Activated T-cell treated with anti-CD3 and anti-CD28 coated beads, Interleukin-2, amount 50 U/mL, for 1 hour (primary cell): Measurements from ENCODE around the gene POLR3GL.
"Not testable (repeated sequence)": the region's sequence is repeated elsewhere in the genome, so short reads cannot be mapped to it uniquely, and the experiment has no call there.

Experiments
- DNase-seq: peaks from one replicate; pipeline ENCODE4 v3.0.0-alpha.2; 2020

POLR3GL gene, protein sequence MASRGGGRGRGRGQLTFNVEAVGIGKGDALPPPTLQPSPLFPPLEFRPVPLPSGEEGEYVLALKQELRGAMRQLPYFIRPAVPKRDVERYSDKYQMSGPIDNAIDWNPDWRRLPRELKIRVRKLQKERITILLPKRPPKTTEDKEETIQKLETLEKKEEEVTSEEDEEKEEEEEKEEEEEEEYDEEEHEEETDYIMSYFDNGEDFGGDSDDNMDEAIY

DNA sequence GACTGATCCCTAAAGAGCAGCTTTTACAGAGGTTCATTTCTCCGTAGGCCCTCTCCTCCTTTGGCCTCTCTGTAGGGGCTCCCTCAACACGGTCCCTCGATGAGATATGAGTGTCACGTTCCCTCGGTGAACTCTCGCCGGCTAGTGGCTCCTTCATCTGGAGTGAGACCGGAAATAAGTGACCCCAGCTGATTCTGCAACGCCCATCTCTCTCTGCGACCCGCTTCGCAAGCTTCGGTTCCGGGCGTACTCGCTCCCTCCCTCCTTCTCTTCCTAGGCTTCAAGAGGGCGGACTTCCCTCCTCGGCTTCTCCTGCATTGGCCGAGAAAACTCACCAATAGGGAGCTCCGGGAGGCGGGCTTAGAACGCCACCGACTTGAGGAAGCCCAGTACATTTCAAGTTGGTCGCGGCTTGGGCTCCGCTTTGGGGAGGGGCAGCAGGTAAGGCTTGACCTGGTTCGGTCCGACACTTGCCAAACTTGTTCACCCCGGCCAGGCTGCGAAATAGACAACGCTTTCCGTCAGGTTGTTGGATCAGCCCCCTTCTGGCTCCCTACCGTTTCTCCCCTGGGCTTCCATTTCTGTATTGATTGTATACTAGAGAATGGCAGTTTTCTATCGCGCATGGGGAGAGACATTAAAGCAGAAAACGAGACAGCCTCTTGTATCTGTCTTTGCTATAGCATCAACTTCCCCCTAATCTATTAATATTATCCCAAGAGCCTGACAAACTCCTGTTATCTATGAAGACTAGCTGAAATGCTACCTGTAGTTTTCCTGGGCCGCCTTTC lies at the start of gene POLR3GL, which contains the start of gene ANKRD34A:
Gene POLR3GL, plus strand, starts transcription at position 363 of the 791 bp plus-strand sequence. CDS start 10,176 bp downstream, outside the sequence.
Gene ANKRD34A, minus strand, starts transcription at position 248 of the 791 bp plus-strand sequence. CDS start 2,816 bp downstream, outside the sequence.
- DNase-seq: peak; percentile 88

DNA sequence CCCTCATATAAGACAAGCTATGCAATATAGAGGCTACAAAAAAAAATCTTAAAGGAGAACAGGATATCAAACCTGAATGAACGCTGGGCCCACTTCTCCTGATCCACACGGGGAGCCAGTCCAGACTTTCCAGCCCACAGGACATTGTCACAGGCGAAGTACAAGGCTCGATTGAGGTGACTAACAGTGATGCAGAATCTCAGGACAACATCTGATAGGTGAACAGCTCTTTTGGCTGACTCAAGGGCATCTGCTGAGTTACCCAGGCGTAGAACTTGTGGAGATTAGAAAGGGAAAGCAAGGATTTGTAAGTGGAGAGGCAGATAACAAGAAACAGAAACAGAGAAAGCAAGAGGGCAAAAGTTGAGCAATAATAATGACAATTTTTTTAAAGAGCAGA lies 47.7 kb upstream of the POLR3GL start:
- DNase-seq: no peak

DNA sequence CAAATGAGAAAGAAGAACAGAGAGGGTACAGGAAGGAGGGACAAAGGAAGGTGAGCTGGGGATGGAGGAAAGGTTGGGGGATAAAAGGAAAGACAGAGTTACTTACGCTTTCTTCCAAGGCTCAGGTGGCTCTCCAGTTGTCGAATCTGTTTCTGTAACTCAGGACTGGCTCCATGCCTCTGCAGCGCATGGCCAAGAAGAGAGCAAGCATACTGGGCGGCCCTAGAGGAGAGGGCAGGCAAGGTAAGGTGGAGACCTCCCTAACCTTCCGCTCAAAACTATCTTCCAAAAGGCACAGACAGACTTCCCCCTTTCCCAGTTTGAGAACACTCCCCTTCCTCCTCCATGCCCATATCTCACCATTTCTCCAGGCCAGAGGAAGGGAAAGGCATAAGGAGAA lies 46.9 kb upstream of the POLR3GL start:
- DNase-seq: no peak

DNA sequence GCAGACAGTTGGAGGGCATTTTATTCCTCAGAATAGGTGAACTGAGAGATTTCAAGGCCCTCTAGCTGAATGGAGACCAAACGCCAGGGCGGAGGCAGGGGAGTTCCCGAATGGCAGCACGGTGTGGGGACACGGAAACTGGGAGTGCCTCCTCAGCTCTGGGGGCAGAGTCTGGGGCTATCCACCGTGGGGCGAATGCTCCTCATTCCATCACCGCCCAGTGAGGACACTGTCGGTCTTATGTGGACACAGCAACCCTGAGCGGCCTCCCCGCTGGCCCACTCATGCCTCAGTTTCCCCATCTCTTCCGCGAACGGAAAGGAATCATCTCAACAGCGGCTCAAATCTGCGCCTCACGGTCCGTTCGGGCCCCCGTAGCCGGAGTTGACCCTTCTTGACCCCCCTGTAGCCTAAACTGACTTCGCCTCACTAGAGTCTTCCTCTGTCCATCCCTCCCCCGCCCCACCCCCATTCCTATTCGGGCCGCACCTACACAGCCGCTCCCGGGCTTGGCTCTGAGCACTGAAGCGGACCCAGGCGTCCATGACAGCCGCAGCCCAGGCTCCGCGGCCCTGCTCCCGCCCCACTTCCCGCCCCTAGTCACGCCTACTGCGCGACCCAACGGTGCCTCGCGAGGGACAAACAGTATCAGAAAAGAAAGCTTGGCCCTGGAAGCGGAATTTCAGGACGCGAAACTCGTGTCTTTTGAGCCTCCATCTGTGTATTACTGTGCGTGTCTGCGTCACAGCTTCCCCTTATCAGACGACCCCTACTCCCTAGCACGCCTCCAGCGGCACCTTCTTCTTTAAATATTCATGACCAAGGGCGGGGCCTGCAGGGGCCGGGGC lies 46.1 kb upstream of the POLR3GL start, which contains the start of gene PEX11B:
Gene PEX11B, minus strand, starts transcription at position 574 of the 848 bp plus-strand sequence. Its CDS starts 29 bp downstream, at position 545.
- peak; percentile 95 for DNase-seq

DNA sequence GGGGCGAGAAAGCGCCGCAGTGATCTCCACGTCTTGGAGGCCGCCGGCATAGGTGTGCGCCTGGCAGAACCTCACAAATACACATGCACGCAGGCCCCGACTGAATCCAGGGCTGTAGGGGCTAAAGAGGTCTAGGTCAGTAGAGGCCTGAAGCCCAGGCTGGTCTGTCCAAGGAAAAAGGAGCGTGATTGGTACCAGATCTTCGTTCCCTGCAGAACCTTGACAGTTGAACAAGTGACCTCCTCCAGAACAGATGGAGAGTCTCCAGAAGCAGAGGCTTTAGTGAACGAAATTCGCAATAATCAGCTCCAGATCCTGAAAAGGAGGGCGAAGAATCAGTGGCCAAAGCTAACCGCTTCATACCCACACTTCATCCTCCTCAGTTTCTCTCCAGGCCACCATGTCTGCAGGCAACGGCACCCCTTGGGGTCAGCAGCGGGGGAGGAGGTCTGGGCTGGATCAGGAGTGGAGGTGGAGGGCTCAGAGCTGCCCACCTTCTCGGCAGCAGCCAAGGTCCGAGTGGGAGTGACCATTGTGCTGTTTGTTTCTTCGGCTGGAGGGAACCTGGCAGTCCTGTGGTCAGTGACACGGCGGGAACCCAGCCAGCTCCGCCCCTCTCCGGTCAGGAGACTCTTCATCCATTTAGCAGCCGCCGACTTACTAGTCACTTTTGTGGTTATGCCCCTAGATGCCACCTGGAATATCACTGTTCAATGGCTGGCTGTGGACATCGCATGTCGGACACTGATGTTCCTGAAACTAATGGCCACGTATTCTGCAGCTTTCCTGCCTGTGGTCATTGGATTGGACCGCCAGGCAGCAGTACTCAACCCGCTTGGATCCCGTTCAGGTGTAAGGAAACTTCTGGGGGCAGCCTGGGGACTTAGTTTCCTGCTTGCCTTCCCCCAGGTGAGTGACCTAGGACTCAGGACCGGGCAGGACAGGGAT lies 45.2 kb upstream of the POLR3GL start:
- peak; percentile 30 for DNase-seq

DNA sequence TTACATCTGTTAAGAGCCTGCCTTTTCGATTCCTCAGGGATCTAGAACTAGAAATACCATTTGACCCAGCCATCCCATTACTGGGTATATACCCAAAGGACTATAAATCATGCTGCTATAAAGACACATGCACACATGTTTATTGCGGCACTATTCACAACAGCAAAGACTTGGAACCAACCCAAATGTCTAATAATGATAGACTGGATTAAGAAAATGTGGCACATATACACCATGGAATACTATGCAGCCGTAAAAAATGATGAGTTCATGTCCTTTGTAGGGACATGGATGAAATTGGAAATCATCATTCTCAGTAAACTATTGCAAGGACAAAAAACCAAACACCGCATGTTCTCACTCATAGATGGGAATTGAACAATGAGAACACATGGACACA lies 44.2 kb upstream of the POLR3GL start:
- DNase-seq: not testable (repeated sequence)

DNA sequence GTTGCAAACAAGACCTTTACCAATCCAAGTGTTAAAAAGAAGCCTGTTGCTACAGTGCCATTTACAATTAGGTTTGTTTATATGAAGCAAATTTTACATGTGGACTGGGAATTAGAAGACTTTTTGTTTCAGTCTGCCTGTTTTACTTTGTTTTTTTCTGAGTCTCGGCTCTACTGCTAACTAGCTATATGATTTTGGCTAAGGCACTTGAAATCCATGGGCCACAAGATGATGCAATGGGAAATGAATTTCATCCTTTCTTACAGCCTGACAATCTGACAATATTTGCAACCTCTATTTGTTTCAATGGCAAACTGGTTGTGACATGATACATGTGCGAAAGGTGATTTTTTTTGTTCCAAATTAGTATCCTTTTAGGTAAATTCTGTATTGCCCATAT lies 42.2 kb upstream of the POLR3GL start:
- DNase-seq: no peak

DNA sequence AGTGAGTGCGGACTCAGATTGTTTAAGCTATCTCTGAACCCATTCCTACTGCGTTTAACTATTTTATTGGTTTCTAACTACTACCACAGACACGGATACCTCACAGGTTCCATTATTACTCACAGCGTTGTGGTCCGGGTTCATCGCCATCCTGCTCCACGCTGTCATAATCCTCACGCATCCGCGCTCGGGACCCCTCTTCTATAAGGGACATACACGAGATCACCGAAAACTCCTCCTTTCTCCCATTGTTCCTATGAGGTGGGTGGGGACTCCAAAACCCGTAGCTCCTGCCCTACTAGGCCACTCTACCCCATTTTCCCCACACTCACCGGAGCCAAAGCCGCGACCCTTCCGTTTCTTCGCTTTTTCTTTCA lies 37.8 kb upstream of the POLR3GL start:
- peak; percentile 43 for DNase-seq

DNA sequence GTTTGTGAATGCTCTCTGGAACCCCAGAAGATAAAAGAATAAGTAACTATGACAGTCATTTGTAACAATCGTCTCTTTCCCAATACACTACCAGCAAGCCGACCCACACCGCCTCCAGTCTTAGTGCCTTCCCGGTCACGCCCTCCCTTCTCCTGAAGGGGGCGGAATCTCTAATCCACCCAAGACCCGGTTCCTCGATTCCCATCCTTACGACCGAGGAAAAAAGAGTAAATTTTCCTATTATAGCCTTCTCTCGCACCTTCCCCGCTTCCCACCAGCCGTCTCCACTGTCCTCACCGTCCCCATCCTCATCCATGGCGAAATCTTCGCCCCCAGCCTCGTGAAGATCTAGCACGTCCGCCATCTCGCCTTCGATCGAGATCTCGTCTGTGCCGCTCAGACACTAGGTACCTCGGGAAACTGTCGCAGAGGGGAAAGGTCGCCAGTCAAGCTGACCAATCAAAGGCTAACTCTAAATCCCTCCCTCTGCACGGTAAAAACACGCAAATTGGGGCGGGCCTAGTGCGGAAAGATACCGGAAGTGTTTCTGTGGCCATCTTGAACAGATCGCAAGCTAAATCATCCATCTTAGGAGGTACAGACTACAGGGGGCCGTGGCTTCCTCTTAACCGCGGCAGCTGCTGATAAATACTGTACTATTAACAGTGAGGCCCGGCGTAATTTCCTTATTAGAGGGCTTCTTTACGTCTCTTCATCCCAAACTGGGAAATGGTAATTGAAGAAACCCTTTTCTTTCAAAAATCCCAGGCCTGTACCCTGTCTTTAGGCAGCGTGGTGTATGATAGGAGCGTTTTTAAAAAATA lies 37.2 kb upstream of the POLR3GL start, which contains the start of gene RBM8A:
Gene RBM8A, minus strand, starts transcription at position 422 of the 824 bp plus-strand sequence. Its CDS starts 58 bp downstream, at position 364.
- DNase-seq: peak; percentile 89

DNA sequence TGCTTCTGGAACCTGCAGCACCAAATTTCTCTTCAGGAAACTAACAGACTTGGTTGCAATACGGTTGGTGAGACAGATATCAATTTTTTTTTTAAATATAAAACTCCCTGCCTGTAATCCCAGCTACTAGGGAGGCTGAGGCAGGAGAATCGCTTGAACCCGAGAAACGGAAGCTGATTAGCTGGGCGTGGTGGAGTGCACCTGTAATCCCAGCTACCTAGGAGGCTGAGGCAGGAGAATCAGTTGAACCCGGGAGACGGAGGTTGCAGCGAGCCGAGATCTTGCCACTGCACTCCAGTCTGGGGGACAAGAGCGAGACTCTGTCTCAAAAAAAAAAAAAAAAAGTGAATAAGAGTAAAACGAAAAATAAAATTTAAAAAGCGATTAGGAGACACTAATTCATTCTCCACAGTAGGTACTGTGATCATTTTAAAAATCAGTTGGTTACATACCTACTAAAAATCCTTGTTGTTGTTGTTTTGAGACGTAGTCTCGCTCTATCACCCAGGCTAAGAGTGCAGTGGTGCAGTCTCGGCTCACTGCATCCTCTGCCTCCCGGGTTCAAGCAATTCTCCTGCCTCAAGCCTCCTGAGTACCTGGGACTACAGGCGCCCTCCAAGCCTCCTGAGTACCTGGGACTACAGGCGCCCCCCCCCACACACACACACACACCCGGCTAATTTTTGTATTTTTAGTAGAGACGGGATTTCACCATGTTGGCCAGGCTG lies 36.4 kb upstream of the POLR3GL start:
- DNase-seq: peak; percentile 27

DNA sequence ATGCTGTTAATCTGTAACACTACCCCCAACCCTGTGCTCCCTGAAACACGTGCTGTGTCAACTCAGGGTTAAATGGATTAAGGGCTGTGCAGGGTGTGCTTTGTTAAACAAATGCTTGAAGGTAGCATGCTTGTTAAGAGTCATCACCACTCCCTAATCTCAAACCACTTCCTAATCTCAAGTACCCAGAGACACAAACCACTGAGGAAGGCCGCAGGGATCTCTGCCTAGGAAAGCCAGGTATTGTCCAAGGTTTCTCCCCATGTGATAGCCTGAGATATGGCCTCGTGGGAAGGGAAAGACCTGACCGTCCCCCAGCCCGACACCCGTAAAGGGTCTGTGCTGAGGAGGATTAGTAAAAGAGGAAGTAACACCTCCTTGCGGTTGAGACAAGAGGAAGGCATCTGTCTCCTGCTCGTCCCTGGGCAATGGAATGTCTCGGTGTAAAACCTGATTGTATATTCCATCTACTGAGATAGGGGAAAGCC lies 31.9 kb upstream of the POLR3GL start:
- DNase-seq: peak; percentile 60

DNA sequence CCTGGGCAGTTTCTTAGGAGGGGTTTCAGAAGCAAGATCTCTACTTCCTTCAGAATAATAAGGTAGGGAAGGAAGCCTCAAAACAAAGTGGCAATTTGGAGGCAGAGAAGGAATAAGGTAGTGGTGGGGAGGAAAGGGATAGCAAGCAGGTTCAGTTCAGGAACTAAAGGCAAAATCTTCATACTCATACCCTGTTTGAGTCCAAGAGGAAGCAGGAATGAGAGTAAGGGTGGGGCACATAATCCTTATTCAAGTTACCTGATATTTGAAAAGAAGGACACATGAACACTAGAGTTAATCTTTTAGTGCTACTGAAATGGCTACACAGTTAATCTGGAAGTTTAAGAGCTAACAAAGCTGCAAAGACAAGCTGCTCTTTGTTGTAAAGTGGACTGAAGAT lies 28.8 kb upstream of the POLR3GL start:
- no peak for DNase-seq

DNA sequence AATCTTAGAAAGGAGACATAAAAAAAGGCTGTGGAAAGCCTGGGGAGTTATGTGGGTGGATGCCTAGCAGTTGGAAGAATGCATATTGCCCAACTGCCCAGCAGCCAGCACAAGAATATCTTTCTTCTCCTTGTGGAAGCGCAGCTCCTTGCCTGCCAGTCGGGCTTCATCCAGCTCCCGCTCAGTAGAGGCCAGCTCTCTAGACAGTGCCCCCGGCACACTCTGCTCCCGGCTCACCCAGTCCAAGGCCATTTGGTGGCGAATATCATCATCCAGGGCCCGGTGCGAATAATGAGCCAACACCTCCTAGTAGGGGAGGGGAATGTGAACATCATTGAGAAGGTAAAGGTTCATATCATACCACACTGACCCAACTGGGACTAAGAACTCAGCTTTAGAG lies 28.2 kb upstream of the POLR3GL start:
- no peak for DNase-seq

DNA sequence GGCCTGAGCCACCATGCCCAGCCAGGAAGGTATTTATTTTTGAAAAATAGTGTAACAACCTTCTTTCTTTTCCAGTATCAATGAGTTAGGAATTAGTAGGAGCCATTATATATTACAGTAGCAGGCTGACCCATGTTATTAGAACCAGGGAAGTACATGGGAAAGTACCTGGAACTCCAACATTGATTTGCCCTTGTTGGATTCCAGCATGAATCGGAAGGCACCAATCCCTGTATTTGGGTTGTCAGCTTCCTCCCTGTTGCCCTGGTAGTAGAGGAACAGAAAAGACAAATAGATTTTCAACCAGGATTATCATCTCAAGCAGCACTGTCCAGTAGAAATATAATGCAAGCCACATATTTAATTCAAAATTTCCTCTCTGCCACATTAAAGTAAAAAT lies 27.1 kb upstream of the POLR3GL start:
- DNase-seq: no peak

DNA sequence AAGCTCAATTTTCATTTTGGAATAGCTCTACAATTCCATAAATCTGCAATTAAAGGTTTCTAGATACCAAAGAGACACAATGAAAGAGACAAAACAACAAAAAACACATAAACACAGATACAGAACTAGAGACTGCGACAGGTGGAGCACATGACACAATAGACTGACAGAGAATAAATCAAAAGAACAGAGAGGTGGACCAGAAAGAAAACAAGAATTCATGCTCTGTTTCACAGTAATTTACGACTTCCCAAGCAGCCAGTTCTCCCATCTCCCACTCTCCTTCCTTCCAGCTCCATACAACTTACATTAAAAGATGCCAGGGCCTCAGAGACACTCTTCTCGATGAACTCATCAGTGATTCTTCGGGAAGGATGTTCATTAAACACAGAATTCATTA lies 22.1 kb upstream of the POLR3GL start:
- DNase-seq: no peak

DNA sequence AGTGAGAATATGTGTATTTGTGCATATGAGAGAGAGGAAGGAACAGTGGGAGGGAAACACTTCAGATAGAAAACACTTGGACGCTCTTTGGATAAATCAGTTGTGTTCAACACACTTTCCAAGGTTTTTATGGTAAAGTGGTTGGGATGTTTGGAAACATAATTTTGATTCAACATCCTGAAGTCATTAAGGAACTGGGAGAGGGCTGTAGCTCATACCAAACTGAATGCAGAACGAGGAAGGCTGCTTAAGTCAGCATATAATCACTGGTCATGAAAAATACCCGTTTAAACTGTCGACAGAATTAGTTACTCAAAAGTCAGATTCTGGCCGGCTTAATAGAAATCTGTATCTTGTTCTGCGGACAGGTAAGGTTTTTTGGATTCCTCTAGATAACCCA lies 21.6 kb upstream of the POLR3GL start:
- DNase-seq: no peak

DNA sequence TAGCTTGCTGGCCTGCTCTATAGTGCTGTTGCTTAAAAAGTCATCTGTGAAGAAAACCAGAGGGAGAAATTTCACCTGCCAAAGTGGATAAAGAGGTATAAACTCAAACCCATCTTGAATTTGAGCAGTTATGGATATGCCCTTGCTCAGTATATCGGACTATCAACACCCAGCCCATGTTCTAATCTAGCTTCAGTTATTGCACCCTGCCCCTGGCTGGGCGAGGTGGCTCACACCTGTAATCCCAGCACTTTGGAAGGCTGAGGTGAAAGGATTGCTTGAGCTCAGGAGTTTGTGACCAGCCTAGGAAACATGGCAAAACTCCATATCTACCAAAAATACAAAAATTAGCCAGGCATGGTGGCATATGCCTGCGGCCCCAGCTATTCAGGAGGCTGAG lies 20.0 kb upstream of the POLR3GL start:
- no peak for DNase-seq

DNA sequence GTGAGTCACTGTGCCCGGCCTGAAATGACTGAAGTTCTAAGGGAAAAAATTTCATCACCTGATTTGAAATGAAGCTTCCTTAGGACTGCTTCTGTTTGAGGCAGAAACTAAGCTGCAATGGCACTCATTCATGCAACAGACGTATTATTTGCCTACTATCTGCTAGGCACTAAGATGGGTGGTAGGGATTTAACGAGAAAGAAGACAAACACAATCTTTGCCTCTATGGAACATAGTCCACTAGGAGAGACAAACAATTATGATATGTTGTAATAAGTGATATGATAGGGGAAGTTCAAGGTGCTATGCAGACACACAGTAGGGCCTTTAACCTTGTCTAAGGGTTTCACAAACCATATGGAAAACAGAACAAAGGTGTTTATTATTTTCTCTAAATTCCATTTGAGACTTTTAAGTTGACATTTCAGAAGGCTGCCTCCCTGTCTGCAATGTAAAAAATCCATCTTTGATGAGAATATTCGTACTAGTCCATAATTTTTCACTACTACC lies 18.0 kb upstream of the POLR3GL start:
- DNase-seq: no peak

DNA sequence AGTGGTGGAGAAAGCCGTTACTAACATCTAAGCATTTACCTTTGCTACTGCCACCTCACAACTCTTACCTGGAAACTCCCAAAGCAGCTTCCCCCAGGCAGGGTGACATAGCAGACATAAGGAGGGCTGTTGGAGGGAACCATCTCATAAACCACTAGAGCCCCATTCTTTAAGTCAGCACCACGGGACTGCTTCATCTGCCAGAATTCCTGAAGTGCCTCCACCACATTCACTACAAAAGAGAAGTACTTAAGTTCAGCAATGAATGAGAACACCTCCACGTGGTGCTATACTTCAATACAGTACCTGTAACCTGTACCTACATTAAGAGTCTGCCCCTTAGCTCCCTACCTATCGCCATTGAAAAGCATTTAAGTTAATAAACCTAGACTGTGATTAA lies 16.9 kb upstream of the POLR3GL start:
- no peak for DNase-seq

DNA sequence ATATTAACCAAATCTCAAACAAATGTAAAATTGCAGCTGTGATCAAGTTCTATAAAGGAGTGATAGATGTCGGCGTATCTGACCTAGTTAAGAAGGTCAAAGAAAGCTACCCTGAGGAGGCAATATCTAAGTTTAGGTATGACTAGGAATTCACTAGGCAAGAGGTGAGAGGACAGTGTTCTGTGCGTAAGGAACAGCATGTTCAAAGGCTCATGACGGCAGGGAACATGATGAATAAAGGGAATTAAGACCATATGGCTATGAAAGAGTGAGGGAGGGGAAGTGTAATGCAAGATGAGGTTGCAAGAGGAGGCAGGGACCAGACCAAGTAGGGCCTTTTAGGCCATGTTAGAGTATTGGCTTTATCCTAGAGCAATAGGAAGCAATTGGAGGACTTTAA lies 15.3 kb upstream of the POLR3GL start:
- DNase-seq: no peak
